ENCODE results near the gene PPM1D.

The PPM1D gene

DNA sequence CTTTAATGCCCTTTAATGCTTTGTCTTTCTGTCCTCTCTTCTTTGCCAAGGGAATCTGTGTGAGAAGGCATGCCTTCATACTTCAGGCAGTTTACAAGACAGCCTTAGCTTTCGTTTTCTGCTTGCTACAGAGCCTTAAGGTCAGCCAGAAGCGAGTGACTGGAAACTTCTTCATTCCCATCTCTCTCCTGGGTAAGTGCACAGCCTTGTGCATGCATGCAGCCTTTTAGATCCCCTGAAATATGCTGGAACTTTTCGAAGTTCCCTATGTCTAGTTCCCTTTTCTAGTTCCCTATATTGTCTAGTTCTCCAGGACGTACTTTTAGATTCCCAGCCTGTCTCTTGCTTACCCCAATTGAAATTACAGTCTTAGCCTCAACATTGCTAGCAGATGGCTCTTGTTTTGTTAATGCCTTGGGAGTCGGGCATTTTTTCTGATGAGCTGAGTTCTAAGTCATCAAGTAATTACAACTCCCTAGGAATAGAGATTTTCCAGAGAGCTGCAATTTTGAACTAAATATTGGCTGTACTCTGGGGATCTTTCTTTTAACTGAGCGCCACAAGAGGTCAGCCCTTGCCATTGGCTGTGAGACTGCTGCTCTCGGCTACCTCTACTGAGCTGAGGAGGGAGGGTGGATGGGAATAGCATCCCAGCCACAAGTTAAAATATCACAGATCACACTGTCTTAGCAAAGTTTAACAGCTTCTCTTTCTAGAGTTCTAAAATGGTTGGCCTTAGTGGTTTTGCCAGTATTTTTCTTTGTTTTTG, 22.7 kb upstream of the PPM1D start:
- Histone ChIP-seq H3K9me3 (ENCODE audit: insufficient read depth, low read length) (no peaks in the 10 kb centered on the region), H2AFZ (ENCODE audit: low read depth, low read length) (peak overlapping the region; percentile 50), H3K4me3 (ENCODE audit: low read length) (peak overlapping the region; percentile 68), H3K4me1 (ENCODE audit: low read length) (0 out of 2 replicates have a peak, but pooled peaks cover 4% of the 10 kb centered on the region), H3K27me3 (ENCODE audit: low read depth, low read length) (no peaks in the 10 kb centered on the region), H3K79me2 (ENCODE audit: low read length) (no peaks in the 10 kb centered on the region), H3K9ac (ENCODE audit: low read length) (peak overlapping the region; percentile 0; the same call in 1 of the 2 replicates), H3K27ac (ENCODE audit: low read length) (no peak overlapping the region), H3K36me3 (replicated peaks; ENCODE audit: low read depth, low read length) (no peaks in the 10 kb centered on the region), H3K4me2 (ENCODE audit: low read length) (peak overlapping the region; percentile 66), H4K20me1 (ENCODE audit: insufficient read depth, low read length) (no peaks in the 10 kb centered on the region)
- TF ChIP-seq, protein P1, sequence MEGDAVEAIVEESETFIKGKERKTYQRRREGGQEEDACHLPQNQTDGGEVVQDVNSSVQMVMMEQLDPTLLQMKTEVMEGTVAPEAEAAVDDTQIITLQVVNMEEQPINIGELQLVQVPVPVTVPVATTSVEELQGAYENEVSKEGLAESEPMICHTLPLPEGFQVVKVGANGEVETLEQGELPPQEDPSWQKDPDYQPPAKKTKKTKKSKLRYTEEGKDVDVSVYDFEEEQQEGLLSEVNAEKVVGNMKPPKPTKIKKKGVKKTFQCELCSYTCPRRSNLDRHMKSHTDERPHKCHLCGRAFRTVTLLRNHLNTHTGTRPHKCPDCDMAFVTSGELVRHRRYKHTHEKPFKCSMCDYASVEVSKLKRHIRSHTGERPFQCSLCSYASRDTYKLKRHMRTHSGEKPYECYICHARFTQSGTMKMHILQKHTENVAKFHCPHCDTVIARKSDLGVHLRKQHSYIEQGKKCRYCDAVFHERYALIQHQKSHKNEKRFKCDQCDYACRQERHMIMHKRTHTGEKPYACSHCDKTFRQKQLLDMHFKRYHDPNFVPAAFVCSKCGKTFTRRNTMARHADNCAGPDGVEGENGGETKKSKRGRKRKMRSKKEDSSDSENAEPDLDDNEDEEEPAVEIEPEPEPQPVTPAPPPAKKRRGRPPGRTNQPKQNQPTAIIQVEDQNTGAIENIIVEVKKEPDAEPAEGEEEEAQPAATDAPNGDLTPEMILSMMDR (IDR thresholded peaks at IDR 0.05; ENCODE audit: low read depth, low read length), result peak; percentile 37; the same call in 1 of the 2 replicates
- TF ChIP-seq EZH2phosphoT487 (IDR thresholded peaks at IDR 0.05; ENCODE audit: low read depth), result no peak

DNA sequence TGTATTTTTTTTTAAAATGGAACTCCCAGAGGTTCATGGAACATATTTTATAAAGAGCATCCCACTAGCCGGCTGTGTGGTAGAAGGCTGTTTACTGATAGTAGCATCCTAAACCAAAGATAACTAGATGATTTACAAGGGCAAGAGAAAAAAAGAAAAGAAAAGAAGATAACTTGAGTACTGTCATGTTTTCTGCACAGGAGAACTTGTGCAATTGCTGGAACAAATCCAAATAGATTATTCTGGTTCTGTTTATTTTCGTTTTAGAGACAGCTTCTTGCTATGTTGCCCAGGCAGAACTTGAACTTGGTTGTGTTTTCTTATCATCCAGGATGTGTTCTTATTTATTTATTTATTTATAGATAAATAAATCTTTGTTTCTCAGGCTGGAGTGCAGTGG, 20.9 kb upstream of the PPM1D start:
- H3K4me1 ChIP-seq (ENCODE audit: low read length), result 0 out of 2 replicates have a peak, but pooled peaks cover 4% of the 10 kb centered on the region
- H3K79me2 ChIP-seq (ENCODE audit: low read length), result no peaks in the 10 kb centered on the region
- no peaks in the 10 kb centered on the region for H4K20me1 ChIP-seq (ENCODE audit: insufficient read depth, low read length)
- H3K27me3 ChIP-seq (ENCODE audit: low read depth, low read length), result no peaks in the 10 kb centered on the region
- H3K9me3 ChIP-seq (ENCODE audit: insufficient read depth, low read length), result no peaks in the 10 kb centered on the region
- H2AFZ ChIP-seq (ENCODE audit: low read depth, low read length), result no peak overlapping the region
- TF ChIP-seq, protein P1 (IDR thresholded peaks at IDR 0.05; ENCODE audit: low read depth, low read length), result no peak
- no peak for TF ChIP-seq EZH2phosphoT487 (IDR thresholded peaks at IDR 0.05; ENCODE audit: low read depth)
- no peaks in the 10 kb centered on the region for H3K36me3 ChIP-seq (replicated peaks; ENCODE audit: low read depth, low read length)
- no peak overlapping the region for H3K4me2 ChIP-seq (ENCODE audit: low read length)
- no peak overlapping the region for H3K4me3 ChIP-seq (ENCODE audit: low read length)
- H3K27ac ChIP-seq (ENCODE audit: low read length), result no peak overlapping the region
- H3K9ac ChIP-seq (ENCODE audit: low read length), result no peak overlapping the region

DNA sequence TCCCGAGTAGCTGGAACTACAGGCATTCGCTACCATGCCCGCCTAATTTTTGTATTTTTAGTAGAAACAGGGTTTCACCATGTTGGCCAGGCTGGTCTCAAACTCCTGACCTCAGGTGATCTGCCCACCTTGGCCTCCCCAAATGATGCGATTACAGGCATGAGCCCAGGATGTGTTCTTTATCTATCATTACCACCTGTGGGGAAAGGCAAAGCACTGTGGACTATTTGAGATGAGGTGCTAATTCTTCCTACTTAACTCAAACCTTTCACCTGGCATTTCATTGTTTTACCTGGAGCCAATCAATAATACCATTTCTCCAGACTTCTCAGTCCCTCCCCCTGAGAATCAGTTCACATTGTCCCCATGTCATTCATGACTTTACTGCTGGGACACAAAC, 20.4 kb upstream of the PPM1D start:
- H3K9ac ChIP-seq (ENCODE audit: low read length), result no peak overlapping the region
- H4K20me1 ChIP-seq (ENCODE audit: insufficient read depth, low read length), result no peaks in the 10 kb centered on the region
- no peak overlapping the region for H2AFZ ChIP-seq (ENCODE audit: low read depth, low read length)
- no peak overlapping the region for H3K4me3 ChIP-seq (ENCODE audit: low read length)
- H3K9me3 ChIP-seq (ENCODE audit: insufficient read depth, low read length), result no peaks in the 10 kb centered on the region
- H3K36me3 ChIP-seq (replicated peaks; ENCODE audit: low read depth, low read length), result no peaks in the 10 kb centered on the region
- no peaks in the 10 kb centered on the region for H3K79me2 ChIP-seq (ENCODE audit: low read length)
- no peaks in the 10 kb centered on the region for H3K27me3 ChIP-seq (ENCODE audit: low read depth, low read length)
- no peak for TF ChIP-seq EZH2phosphoT487 (IDR thresholded peaks at IDR 0.05; ENCODE audit: low read depth)
- TF ChIP-seq, protein P1 (IDR thresholded peaks at IDR 0.05; ENCODE audit: low read depth, low read length), result no peak
- 0 out of 2 replicates have a peak, but pooled peaks cover 4% of the 10 kb centered on the region for H3K4me1 ChIP-seq (ENCODE audit: low read length)
- H3K4me2 ChIP-seq (ENCODE audit: low read length), result no peak overlapping the region
- H3K27ac ChIP-seq (ENCODE audit: low read length), result no peak overlapping the region

DNA sequence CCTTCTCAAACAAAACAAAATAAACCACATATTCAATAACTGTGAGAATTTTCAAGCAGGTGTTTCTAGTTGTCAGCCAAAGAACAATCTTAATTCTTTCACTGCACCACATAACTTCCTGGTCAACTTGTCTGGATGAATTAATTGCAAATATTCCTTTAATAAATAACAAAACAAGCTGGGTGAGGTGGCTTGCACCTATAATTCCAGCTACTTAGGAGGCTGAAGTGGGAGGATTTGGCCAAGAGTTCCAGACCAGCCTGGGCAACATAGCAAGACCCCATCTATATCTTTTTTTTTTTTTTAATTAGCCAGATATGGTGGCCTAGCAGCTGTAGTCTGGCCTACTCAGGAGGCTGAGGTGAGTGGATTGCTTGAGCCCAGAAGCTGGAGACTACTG, 17.0 kb upstream of the PPM1D start:
- Histone ChIP-seq H2AFZ (ENCODE audit: low read depth, low read length) (no peak overlapping the region), H3K9me3 (ENCODE audit: insufficient read depth, low read length) (no peaks in the 10 kb centered on the region), H3K9ac (ENCODE audit: low read length) (no peak overlapping the region), H3K27me3 (ENCODE audit: low read depth, low read length) (no peaks in the 10 kb centered on the region), H4K20me1 (ENCODE audit: insufficient read depth, low read length) (no peaks in the 10 kb centered on the region), H3K79me2 (ENCODE audit: low read length) (no peaks in the 10 kb centered on the region), H3K4me1 (ENCODE audit: low read length) (no peaks in the 10 kb centered on the region), H3K27ac (ENCODE audit: low read length) (no peak overlapping the region), H3K4me2 (ENCODE audit: low read length) (no peak overlapping the region), H3K4me3 (ENCODE audit: low read length) (no peak overlapping the region), H3K36me3 (replicated peaks; ENCODE audit: low read depth, low read length) (no peaks in the 10 kb centered on the region)
- TF ChIP-seq, protein P1 (IDR thresholded peaks at IDR 0.05; ENCODE audit: low read depth, low read length), result no peak
- no peak for TF ChIP-seq EZH2phosphoT487 (IDR thresholded peaks at IDR 0.05; ENCODE audit: low read depth)

All from OCI-LY3 (cell line).